K562 (cell line): ENCODE measurements around the gene ZNF556. TPM values are rescaled to one million over a fixed set of nuclear protein-coding genes. Genes with fewer than 3 reads are reported as not detected.

Source experiments
- ATF1 ChIP-seq, 2 experiments: fragments of 450-650 bp in 1 of 2; IDR thresholded peaks; 2 replicates each; pipeline ENCODE4 v1.6.1; 2016; ENCODE audit warnings: missing compliant biosample characterization in 1 of 2, missing genetic modification characterization in 1 of 2
- ATF7 ChIP-seq: fragments of 450-650 bp; IDR thresholded peaks from 2 replicates; pipeline ENCODE4 v1.7.1; 2014; ENCODE audit warnings: mild to moderate bottlenecking, moderate library complexity
- BCOR ChIP-seq: fragments of 450-650 bp; IDR thresholded peaks from 2 replicates; pipeline ENCODE4 v1.6.1; 2016
- ELF4 ChIP-seq: fragments of 450-650 bp; formaldehyde crosslinking; IDR thresholded peaks from 2 replicates; pipeline ENCODE4 v1.4.0; 2022; ENCODE audit warnings: missing genetic modification characterization
- FUS ChIP-seq: fragments of 200-400 bp; formaldehyde crosslinking; optimal IDR thresholded peaks from 2 replicates; pipeline ENCODE3; 2017; ENCODE audit warnings: low read depth, low read length
- HLTF ChIP-seq: fragments of 450-650 bp; IDR thresholded peaks from 2 replicates; pipeline ENCODE4 v1.6.1; 2016
- KLF16 ChIP-seq: IDR thresholded peaks from 2 replicates; pipeline ENCODE4 v1.6.1; 2016; ENCODE audit warnings: antibody characterized with exemption
- NCOA4 ChIP-seq: fragments of 450-650 bp; IDR thresholded peaks from 2 replicates; pipeline ENCODE4 v1.6.1; 2018; ENCODE audit warnings: mild to moderate bottlenecking; ENCODE audit not compliant: partially characterized antibody
- NR2C2 ChIP-seq, 2 experiments: fragments of 200-800 bp in 1 of 2; sonication (Bioruptor generic) in 1 of 2; sonication (generic) in 1 of 2; formaldehyde crosslinking in 1 of 2; IDR thresholded peaks; 2 replicates each; pipeline versions ENCODE4 v1.6.1 to v1.8.0; 2016 to 2022; ENCODE audit warnings: mild to moderate bottlenecking in 1 of 2, missing compliant biosample characterization in 1 of 2, missing genetic modification characterization in 1 of 2, missing genetic modification reagents in 1 of 2
- PCBP2 ChIP-seq: fragments of 200-400 bp; formaldehyde crosslinking; IDR thresholded peaks from 2 replicates; pipeline ENCODE4 v1.6.1; 2018; ENCODE audit warnings: low read length, low read depth, mild to moderate bottlenecking, moderate library complexity; ENCODE audit not compliant: poor library complexity, severe bottlenecking
- SP1 ChIP-seq: sonication (generic); formaldehyde crosslinking; IDR thresholded peaks from 2 replicates; pipeline ENCODE4 v1.8.1; 2022; ENCODE audit warnings: mild to moderate bottlenecking, missing genetic modification reagents
- STAG1 ChIP-seq: sonication (generic); formaldehyde crosslinking; IDR thresholded peaks from 2 replicates; pipeline ENCODE4 v1.5.0; 2020; ENCODE audit warnings: missing genetic modification reagents, borderline replicate concordance
- ZNF586 ChIP-seq: fragments of 450-650 bp; formaldehyde crosslinking; conservative IDR thresholded peaks from 2 replicates; pipeline ENCODE4 v1.4.0; 2020; ENCODE audit warnings: mild to moderate bottlenecking, moderate library complexity
- polyA plus RNA-seq, 8 experiments: library from polyadenylated mRNA; depleted of rRNA in 4 of 8; stranded (reverse) in 5 of 8; unstranded in 3 of 8; fragments of >200 nt; fragmentation: Nextera tagmentation in 2 of 8; fragmentation: Illumina TruSeq in 1 of 8; extraction: Ambion mirVana in 2 of 8; extraction: Trizol in 1 of 8; gene quantifications; 2 replicates each; pipeline versions ENCODE4 v1.2.1 to v1.2.3, GENCODE V29; 2011 to 2014; ENCODE audit warnings: inconsistent platforms in 1 of 8, missing spikeins in 1 of 8
- total RNA-seq, 7 experiments: library from RNA; depleted of rRNA in 6 of 7; stranded (reverse); fragments of >200 nt in 6 of 7; fragmentation: Illumina TruSeq in 2 of 7; extraction: Trizol in 2 of 7; gene quantifications; 2 replicates each; pipeline versions ENCODE4 v1.2.1 to v1.2.3, GENCODE V29; 2011 to 2021; ENCODE audit warnings: low replicate concordance in 1 of 7
- TF ChIP-seq, protein P1 (sequence below): fragments of 250-450 bp; sonication (Bioruptor Pico); IDR thresholded peaks from 2 replicates; pipeline ENCODE4 v1.4.0; 2020; ENCODE audit warnings: mild to moderate bottlenecking
- TF ChIP-seq, protein P2 (sequence below): fragments of 250-450 bp; sonication (Bioruptor Pico); IDR thresholded peaks from 2 replicates; pipeline ENCODE4 v1.4.0; 2020
- TF ChIP-seq, protein P3 (sequence below), 2 experiments: fragments of 450-650 bp in 1 of 2; sonication (generic) in 1 of 2; formaldehyde crosslinking in 1 of 2; IDR thresholded peaks; 2 replicates each; pipeline versions ENCODE4 v1.7.1 to v1.9.0; 2016 to 2022; ENCODE audit warnings: inconsistent platforms in 1 of 2, mild to moderate bottlenecking in 1 of 2, missing genetic modification reagents in 1 of 2

ZNF556 gene
- total and polyA plus RNA-seq, 9 of the 15 experiments (the other 6 are each of a cell fraction or from before 2014, with no cell fraction given) = 0.01 to 0.36 (median 0.10) TPM; not detected in 1

DNA sequence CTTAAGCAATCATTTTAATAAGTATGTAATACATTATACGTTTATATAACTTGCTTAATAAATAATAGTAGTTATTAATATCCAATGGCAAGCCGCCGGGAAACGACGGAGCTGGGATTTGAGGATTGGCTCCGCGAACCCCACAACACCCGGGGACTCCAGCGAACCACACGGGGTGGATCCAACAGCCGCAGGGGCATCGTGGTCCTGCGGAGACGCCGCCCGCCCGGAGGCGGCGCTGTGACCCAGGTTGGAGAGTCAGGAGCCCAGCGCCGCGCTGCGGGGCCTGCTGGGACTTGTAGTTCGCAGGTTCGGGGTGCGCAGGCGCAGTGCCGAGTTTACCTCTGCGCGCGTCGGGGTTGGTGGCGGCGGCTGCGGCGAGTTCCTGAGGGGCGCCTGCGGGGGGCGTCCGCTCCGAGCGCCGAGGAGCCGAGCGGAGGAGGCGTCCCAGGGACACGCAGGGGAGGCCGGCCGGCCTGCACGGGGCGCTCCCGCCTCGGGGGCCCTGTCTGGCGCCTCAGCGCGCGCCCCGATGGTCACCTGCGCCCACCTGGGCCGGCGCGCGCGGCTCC, 47.5 kb upstream of the ZNF556 start, which contains the start of gene ZNF554 (continued):
- TF ChIP-seq, protein P1, sequence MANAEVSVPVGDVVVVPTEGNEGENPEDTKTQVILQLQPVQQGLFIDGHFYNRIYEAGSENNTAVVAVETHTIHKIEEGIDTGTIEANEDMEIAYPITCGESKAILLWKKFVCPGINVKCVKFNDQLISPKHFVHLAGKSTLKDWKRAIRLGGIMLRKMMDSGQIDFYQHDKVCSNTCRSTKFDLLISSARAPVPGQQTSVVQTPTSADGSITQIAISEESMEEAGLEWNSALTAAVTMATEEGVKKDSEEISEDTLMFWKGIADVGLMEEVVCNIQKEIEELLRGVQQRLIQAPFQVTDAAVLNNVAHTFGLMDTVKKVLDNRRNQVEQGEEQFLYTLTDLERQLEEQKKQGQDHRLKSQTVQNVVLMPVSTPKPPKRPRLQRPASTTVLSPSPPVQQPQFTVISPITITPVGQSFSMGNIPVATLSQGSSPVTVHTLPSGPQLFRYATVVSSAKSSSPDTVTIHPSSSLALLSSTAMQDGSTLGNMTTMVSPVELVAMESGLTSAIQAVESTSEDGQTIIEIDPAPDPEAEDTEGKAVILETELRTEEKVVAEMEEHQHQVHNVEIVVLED (CRISPR knock-in tag) = peak; percentile 91
- TF ChIP-seq ZNF586 (CRISPR knock-in tag) = no peak
- no peak for TF ChIP-seq STAG1
- TF ChIP-seq, protein P2, sequence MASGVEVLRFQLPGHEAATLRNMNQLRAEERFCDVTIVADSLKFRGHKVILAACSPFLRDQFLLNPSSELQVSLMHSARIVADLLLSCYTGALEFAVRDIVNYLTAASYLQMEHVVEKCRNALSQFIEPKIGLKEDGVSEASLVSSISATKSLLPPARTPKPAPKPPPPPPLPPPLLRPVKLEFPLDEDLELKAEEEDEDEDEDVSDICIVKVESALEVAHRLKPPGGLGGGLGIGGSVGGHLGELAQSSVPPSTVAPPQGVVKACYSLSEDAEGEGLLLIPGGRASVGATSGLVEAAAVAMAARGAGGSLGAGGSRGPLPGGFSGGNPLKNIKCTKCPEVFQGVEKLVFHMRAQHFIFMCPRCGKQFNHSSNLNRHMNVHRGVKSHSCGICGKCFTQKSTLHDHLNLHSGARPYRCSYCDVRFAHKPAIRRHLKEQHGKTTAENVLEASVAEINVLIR = peak; percentile 75
- no peak for TF ChIP-seq HLTF
- TF ChIP-seq PCBP2 = no peak
- TF ChIP-seq, protein P3, sequence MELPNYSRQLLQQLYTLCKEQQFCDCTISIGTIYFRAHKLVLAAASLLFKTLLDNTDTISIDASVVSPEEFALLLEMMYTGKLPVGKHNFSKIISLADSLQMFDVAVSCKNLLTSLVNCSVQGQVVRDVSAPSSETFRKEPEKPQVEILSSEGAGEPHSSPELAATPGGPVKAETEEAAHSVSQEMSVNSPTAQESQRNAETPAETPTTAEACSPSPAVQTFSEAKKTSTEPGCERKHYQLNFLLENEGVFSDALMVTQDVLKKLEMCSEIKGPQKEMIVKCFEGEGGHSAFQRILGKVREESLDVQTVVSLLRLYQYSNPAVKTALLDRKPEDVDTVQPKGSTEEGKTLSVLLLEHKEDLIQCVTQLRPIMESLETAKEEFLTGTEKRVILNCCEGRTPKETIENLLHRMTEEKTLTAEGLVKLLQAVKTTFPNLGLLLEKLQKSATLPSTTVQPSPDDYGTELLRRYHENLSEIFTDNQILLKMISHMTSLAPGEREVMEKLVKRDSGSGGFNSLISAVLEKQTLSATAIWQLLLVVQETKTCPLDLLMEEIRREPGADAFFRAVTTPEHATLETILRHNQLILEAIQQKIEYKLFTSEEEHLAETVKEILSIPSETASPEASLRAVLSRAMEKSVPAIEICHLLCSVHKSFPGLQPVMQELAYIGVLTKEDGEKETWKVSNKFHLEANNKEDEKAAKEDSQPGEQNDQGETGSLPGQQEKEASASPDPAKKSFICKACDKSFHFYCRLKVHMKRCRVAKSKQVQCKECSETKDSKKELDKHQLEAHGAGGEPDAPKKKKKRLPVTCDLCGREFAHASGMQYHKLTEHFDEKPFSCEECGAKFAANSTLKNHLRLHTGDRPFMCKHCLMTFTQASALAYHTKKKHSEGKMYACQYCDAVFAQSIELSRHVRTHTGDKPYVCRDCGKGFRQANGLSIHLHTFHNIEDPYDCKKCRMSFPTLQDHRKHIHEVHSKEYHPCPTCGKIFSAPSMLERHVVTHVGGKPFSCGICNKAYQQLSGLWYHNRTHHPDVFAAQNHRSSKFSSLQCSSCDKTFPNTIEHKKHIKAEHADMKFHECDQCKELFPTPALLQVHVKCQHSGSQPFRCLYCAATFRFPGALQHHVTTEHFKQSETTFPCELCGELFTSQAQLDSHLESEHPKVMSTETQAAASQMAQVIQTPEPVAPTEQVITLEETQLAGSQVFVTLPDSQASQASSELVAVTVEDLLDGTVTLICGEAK (IDR thresholded peaks at IDR 0.05) = 0 out of 2 replicates have a peak, but pooled peaks have one; percentile 46
- TF ChIP-seq, protein P3 (CRISPR knock-in tag; IDR thresholded peaks at IDR 0.05) = no peak
- peak; percentile 84 for TF ChIP-seq NR2C2 (CRISPR knock-in tag; IDR thresholded peaks at IDR 0.05)
- TF ChIP-seq NR2C2 (tag; IDR thresholded peaks at IDR 0.05) = peak; percentile 92
- TF ChIP-seq BCOR = 0 out of 2 replicates have a peak, but pooled peaks have one; percentile 42
- TF ChIP-seq FUS = no peak
- TF ChIP-seq ELF4 (CRISPR knock-in tag) = no peak
- peak; percentile 91 for TF ChIP-seq SP1 (CRISPR knock-in tag)
- TF ChIP-seq ATF1 (CRISPR knock-in tag; IDR thresholded peaks at IDR 0.05) = peak; percentile 53
- peak; percentile 85 for TF ChIP-seq ATF1 (tag; IDR thresholded peaks at IDR 0.05)
- no peak for TF ChIP-seq NCOA4
- peak; percentile 83; the same call in 1 of the 2 replicates for TF ChIP-seq ATF7
- TF ChIP-seq KLF16 = 0 out of 2 replicates have a peak, but pooled peaks have one; percentile 4
